Measurements from ENCODE around the gene NPSR1.

NPSR1 gene

DNA sequence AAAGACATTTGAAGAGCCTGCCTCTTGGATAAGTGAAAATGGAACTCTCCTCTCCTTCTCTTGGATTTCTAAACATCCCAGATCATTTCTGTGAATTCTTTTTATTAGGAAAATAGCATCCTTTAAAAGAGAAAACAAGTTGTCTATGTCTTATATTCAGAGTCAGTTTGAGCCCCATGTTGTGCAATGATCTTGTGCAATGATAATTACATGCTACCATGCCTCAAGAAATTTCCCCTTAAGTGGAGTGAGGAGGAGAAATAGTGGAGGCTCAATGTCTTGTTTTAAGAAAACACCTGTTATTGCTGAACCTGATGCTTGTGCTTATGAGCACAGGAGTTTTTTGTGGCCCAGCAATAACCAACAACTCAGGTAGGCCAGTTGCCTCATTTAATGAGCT lies 103.6 kb downstream of the NPSR1 start:
- no peak for TF ChIP-seq CTCF (IDR thresholded peaks at IDR 0.05; ENCODE audit: low read depth, low read length)
- no peak for DNase-seq
- H3K27me3 ChIP-seq (ENCODE audit: insufficient read depth, low read depth, severe bottlenecking) = no peaks in the 10 kb centered on the region
- no peaks in the 10 kb centered on the region for H3K36me3 ChIP-seq
- no peaks in the 10 kb centered on the region for H3K9me3 ChIP-seq (ENCODE audit: severe bottlenecking)
- H3K4me3 ChIP-seq (ENCODE audit: low read depth, low read length) = no peak overlapping the region
- H3K27ac ChIP-seq = no peak overlapping the region

DNA sequence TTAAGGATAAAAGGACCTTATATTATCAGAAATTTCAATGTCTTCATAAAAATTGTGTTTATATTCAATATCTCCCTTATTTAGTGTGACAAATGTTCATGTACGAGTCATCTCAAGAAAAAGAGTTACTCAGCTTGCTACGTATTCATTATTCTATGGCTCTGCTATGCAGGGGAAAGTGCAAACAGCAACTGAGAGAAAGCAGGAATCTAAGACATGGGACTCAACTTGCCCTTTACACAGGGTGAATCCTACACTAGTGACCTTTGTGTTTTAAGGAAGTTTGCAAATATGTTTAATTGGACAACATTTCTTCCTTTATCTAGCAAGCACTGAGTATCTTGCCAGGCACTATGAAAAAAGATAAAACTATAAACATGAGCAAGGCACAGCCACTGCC lies 104.7 kb downstream of the NPSR1 start:
- DNase-seq = no peak
- H3K36me3 ChIP-seq = no peaks in the 10 kb centered on the region
- H3K9me3 ChIP-seq (ENCODE audit: severe bottlenecking) = no peaks in the 10 kb centered on the region
- H3K27ac ChIP-seq = no peak overlapping the region
- H3K27me3 ChIP-seq (ENCODE audit: insufficient read depth, low read depth, severe bottlenecking) = no peaks in the 10 kb centered on the region
- no peak for TF ChIP-seq CTCF (IDR thresholded peaks at IDR 0.05; ENCODE audit: low read depth, low read length)
- no peak overlapping the region for H3K4me3 ChIP-seq (ENCODE audit: low read depth, low read length)

GRCh38 chr7:34772296-34772938 lies 114.4 kb downstream of the NPSR1 start:
- no peak for TF ChIP-seq CTCF (IDR thresholded peaks at IDR 0.05; ENCODE audit: low read depth, low read length)
- no peaks in the 10 kb centered on the region for H3K9me3 ChIP-seq (ENCODE audit: severe bottlenecking)
- H3K4me3 ChIP-seq (ENCODE audit: low read depth, low read length) = no peak overlapping the region
- H3K27ac ChIP-seq = no peak overlapping the region
- H3K36me3 ChIP-seq = no peaks in the 10 kb centered on the region
- no peaks in the 10 kb centered on the region for H3K27me3 ChIP-seq (ENCODE audit: insufficient read depth, low read depth, severe bottlenecking)
- DNase-seq = no peak

- no peak overlapping the region for H3K4me3 ChIP-seq (ENCODE audit: low read depth, low read length)
- TF ChIP-seq CTCF (IDR thresholded peaks at IDR 0.05; ENCODE audit: low read depth, low read length) = no peak
- H3K36me3 ChIP-seq = no peaks in the 10 kb centered on the region
- no peak for DNase-seq
- no peaks in the 10 kb centered on the region for H3K9me3 ChIP-seq (ENCODE audit: severe bottlenecking)
- no peaks in the 10 kb centered on the region for H3K27me3 ChIP-seq (ENCODE audit: insufficient read depth, low read depth, severe bottlenecking)
- H3K27ac ChIP-seq = no peak overlapping the region
Observed at GRCh38 chr7:34776748-34777358, 118.8 kb downstream of the NPSR1 start.

DNA sequence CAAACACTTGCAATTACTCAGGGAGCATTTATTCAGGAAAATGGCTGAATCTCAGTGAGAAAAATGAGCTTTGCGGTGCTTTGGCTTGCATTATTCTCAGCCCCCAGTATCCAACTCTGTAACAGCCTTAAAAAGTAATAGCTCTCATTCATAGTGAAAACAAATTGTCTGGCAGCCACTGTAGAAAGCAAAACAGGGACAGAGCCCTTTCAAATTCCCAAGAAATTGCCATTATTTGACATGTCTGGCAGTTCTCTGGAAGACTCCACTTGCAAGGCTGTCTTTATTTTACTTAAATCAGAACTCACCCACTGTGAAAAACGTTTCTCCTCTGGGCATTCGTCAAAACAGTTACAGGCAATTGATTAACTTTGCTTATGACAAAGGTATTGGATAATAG lies 122.5 kb downstream of the NPSR1 start:
- no peaks in the 10 kb centered on the region for H3K27me3 ChIP-seq (ENCODE audit: insufficient read depth, low read depth, severe bottlenecking)

More for the DNA sequence above, 122.5 kb downstream of the NPSR1 start:
- no peak overlapping the region for H3K27ac ChIP-seq
- no peak overlapping the region for H3K4me3 ChIP-seq (ENCODE audit: low read depth, low read length)
- no peak for TF ChIP-seq CTCF (IDR thresholded peaks at IDR 0.05; ENCODE audit: low read depth, low read length)
- DNase-seq = no peak
- H3K36me3 ChIP-seq = no peaks in the 10 kb centered on the region
- H3K9me3 ChIP-seq (ENCODE audit: severe bottlenecking) = peaks cover 8% of the 10 kb centered on the region

Measured in WERI-Rb-1 (cell line).